ENCODE measurements around the gene IL17RE. TPM values are rescaled to one million over a fixed set of nuclear protein-coding genes. Genes with fewer than 3 reads are reported as not detected.

The IL17RE gene
- total and polyA plus RNA-seq, 9 of the 15 experiments (the other 6 are each of a cell fraction or from before 2014, with no cell fraction given) = 0.32 to 1.9 (median 0.51) TPM; not detected in 4

GRCh38 chr3:9897408-9898372 is 5.0 kb upstream of the IL17RE start (continued):
- no peak for TF ChIP-seq ZNF277 (CRISPR knock-in tag; IDR thresholded peaks at IDR 0.05; ENCODE audit: borderline replicate concordance)
- 0 out of 2 replicates have a peak, but pooled peaks have one; percentile 36 for TF ChIP-seq POLR2AphosphoS5 (IDR thresholded peaks at IDR 0.05; ENCODE audit: control insufficient read depth, insufficient read depth, low read depth, low read length)
- TF ChIP-seq GABPA (tag; conservative IDR thresholded peaks at IDR 0.05; ENCODE audit: low read depth) = peak; percentile 50; the same call in 1 of the 2 replicates
- TF ChIP-seq MECOM (CRISPR knock-in tag; IDR thresholded peaks at IDR 0.05) = no peak
- TF ChIP-seq MEIS2 (IDR thresholded peaks at IDR 0.05; ENCODE audit: partially characterized antibody) = peak; percentile 99
- no peak for TF ChIP-seq CEBPG (CRISPR knock-in tag; IDR thresholded peaks at IDR 0.05)
- no peak for TF ChIP-seq CEBPG (tag; conservative IDR thresholded peaks at IDR 0.05 in 1 of 2, IDR thresholded peaks at IDR 0.05 in 1 of 2)
- 0 out of 2 replicates have a peak, but pooled peaks have one; percentile 44 for TF ChIP-seq SMARCA5 (IDR thresholded peaks at IDR 0.05)
- no peak for TF ChIP-seq CBX2 (IDR thresholded peaks at IDR 0.05; ENCODE audit: insufficient read depth, low read length, poor library complexity, severe bottlenecking)
- peak; percentile 40 for TF ChIP-seq JUND (IDR thresholded peaks at IDR 0.05; ENCODE audit: borderline replicate concordance, low read depth, low read length)
- TF ChIP-seq JUND (tag; IDR thresholded peaks at IDR 0.05; ENCODE audit: borderline replicate concordance, low read depth, low read length) = 0 out of 3 replicates have a peak, but pooled peaks have one; percentile 3

Measured in K562 (cell line).